T-helper 2 cell (primary cell): ENCODE results near the gene SLC11A2.

ENCODE experiments used
- DNase-seq, 5 experiments: peaks; one replicate each; pipeline versions ENCODE4 v3.0.0 to v3.0.0-alpha.2; 2012 to 2022
- total RNA-seq, 2 donors: gene quantifications; one replicate each; lab custom pipeline; 2026; lab: John Stamatoyannopoulos, UW

The SLC11A2 gene
- 37.7 to 49.2 reads per million in 2 donors for total RNA-seq

DNA sequence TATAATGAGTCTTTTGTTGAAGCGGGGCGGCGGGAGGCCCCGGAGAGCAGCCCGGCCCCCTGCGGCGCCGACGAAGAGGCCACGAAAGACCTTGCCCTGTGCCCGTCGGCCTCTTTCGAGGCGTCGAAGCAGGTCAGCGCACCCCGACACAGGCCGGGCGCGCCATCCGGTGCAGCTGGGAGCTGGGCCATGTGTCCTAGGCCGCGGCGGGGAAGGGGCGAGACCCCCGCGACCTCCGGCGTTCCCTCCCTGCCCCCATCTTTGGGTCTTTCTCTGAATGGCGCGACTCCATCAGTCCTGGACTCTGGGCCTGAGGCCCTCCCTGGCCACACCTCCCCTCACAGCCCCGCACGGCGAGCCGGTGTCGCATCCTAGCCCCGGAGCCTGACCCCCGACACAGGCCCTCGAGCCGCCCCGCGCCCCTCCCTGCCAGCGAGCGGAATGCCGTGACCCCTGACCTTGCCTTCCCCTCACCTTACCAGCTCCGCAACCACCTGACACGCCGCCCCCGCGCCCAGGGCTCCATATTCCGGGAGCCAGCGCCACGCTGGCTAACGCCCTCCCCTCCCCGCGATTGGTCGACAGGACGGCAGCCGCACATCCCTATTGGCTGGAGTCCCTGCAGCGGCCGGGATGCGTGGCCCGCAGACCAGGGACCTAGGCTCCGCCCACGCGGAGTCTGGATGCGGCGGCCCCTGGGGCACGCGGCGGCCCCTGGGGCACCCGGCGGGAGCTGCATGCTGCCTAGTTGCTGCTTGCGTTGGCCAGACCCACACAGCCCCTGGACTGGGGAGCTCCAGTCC, at the start of gene SLC11A2:
Gene SLC11A2 (minus strand): TSS at position 549 of the 803 bp plus-strand sequence. CDS start 15,656 bp downstream, outside the sequence.
- DNase-seq, result peak; percentile 86 to 96 (median 89)

DNA sequence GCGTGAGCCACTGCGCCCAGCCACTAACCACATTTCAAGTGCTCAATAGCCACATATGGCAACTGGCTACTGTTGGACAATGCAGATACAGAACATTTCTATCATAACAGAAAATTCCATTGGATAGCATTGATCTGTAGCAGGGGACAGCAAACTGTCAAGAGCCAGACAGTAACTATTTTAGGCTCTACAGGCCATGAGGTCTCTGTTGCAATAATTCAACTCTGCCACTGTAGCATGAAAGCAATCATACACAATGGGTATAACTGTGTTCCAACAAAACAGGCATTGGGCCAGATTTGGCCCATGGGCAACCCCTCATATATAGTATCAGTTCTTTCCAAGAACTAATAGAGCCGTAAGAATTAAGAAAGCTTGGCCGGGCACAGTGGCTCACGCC, 49.2 kb upstream of the SLC11A2 start:
- no peak for DNase-seq

DNA sequence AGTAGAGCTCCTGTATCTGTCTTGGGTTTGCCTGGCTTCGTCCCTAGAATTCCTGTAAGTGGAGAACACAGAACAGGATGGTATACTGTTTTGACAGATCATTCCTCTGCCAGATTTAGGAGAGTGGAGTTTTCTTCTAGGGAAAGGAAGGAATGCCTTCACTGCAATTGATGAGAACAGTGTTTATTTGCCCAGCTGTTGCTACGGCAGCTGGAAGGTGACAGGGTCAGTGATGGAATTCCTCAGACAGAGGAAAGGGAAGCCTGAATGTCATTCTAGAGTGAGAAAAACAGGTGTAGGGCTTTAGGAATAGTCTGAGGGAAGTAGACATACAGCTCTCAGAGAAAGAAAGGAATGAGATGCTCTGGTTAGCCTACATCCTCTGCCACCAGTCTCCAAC, 45.5 kb upstream of the SLC11A2 start:
- DNase-seq, result no peak

DNA sequence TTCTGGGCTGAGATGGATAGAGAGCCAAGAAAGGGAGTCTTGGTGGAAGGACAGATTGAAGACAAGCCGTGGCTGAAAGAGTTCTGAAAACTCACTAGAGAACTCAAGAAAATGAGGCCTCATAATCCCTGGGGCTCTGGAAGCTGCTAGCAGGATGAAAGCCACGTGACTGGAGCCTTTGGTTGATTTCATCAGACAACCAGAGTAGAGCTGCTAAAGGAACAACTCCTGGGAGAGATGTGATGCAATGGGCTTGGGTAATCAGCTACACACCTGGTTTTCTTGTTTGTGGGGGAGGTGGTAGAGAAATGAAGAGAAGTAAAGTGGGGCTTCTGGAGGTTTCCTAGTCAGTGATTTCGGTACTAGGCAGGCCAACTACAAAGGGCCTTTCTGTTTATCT, 43.8 kb upstream of the SLC11A2 start:
- DNase-seq, result no peak

DNA sequence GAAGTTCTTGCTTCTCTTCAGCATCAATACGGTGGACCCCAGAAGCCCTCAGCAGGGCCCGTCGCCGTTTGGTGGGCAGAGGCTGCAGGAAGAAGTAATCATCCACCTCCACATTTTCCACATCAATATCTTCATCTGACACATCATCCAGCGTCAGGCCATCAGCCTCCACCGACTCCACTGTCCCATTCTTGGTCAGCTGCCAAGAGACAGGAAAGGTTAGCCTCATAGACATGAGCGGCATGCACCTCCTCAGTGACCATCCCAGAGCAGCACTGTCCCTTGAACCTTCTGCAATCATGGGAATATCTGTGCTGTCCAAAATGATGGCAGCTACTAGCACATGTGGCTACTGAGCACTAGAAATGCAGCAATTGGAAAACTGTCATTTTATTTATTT, 41.6 kb upstream of the SLC11A2 start:
- no peak for DNase-seq

DNA sequence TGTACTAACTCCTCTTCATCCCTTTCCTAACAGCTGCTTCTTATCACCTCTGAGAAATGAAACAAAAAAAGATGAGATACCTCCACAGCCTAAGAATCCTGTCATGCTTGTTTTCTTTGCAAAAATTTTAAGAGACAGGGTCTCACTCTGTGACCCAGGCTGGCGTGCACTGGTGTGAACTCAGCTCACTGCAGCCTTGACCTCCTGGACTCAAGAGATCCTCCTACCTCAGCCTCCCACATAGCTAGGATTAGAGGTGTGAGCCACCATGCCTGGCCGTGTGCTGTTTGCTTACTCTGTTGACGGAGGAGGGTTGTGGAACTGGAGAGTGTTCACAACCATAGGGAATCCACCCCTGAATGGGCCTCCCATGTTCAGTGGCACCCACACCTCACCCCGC, 41.0 kb upstream of the SLC11A2 start:
- DNase-seq, result no peak

DNA sequence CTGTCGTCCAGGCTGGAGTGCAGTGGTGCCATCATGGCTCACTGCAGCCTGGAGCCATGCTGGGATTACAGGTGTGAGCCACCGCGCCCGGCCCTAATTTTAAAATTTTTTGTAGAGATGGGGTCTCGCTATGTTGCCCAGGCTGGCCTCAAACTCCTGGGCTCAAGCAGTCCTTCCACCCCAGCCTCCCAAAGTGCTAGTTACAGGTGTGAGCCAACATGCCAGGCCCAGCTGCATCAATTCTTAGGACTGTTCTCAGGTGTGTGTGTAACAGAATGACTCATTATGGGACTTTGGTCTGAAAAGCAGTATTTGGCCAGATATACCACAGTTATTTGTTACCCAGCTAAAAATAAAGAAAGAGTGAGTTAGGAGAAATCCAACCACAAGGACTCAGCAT, 39.3 kb upstream of the SLC11A2 start:
- no peak for DNase-seq

DNA sequence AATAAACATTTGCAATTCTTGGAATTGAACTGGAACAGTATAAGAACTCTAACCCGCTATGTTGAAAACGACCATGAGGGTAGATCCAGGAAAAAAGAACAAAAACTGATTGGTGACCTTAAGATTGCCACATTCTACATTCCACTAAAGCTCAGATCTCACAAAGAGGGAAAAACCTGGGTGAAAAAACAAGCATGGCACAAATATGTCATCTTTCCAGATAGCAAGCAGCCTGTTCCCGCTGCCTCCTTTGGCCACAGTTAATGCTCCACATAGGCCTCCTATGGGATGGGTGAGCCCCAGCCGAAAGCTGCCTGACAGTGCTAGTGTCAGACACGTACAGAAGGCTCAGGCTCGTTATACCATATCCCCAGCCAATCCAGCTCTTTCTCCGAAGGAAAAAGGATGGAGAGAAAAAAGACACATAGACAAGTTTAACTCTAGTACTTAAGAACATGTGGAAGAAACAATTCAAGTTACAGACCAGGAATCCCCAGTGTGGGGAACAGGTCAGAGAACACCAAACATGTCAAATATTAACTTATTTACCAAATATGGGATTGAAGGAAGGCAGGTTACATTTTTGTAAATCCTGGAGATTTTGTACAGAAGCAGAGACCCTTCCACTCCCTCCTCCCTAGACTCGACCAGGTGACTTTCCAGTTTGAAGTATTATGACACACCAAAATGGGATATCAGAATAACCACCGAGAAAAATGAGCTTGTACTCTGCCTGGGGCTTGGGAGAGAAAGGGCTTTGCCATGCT, 36.6 kb upstream of the SLC11A2 start:
- DNase-seq, result no peak

DNA sequence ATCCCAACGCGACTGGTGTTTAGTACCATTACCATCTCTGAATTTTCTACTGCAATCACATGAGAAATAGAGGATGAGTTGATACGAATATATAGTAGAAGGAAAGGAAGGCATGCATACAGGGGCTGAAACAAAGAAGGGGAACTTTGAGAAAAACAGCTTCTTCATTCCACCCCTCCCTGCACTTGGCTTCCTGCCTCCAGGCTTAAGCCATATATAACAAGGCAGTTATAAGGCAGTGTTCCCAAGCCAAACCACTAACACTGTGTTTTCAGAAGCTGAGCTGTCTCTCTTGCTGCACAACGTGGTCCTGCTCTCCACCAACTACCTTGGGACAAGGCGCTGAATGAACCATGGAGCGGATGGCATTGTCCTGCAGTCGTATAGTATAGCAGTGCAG, 32.9 kb upstream of the SLC11A2 start:
- DNase-seq, result no peak

DNA sequence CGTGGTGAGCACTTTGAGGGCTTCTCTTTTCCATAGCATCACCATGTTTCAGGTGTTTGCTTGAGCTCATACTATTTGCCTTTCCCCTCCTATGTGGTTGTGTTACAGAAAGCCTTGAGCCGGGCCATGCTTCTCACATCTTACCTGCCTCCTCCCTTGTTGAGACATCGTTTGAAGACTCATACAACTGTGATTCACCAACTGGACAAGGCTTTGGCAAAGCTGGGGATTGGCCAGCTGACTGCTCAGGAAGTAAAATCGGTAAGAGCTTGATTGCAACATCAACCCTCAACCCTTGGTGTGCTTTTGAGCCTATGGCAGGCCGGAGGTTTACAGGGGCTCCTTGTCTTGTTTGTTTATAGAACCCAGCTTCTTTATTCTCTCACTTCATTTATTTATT, 30.1 kb upstream of the SLC11A2 start:
- DNase-seq, result no peak

DNA sequence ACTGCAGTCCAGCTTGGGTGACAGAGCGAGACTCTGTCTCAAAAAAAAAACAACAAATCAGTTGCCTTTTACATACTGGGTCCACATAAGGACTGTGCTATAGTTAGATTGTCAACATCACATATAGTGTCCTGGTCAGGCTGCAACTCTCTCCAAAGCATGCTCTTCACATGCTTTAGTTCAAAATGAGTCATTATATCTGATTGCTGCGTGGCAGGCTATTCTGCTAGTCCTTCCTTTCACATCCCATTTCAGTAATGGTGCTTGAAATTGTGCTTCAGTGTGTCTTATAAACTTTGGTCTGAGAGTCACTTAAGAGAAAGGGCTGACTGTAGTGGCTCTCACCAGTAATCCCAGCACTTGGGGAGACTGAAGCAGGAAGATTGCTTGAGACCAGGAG, 28.9 kb upstream of the SLC11A2 start:
- DNase-seq, result no peak

DNA sequence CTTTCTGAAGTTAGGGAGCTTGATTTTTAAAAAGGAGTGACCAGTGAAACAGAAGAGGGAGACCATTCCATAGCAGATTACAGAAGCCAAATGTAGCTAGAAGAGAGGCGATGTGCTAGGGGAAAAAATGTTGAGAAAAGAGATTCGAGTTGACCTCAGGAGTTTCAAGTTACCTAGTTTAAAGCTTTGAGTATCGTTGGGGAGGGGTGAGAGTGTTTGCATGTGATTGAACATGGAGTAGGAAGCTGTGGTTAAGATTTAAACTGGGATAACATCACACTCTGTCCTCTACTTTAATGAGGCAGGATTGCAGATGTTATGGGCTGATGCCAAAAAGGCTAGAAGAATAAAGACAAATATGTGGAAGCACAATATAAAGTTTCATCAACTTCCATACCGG, 25.6 kb upstream of the SLC11A2 start:
- peak in 1 of 5 experiments; percentile 73 for DNase-seq

DNA sequence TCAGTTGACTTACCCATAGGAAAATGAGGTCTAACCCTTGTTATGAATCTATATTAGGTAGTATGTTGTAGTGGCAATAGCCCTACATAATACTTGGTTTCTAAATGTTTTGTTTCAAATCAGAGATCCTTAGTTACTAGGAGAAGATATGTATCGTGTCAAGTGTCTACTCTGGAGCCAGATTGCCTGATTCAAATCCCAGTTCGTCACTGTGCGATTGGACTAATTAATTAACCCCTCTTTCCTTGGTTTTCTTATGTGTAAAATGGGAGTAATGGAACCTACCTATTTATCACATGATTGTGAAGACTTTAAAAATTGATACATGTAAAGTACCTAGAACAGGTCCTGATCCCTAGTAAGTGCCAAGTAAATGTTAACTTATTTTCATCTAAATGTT, 23.3 kb upstream of the SLC11A2 start:
- DNase-seq, result no peak

DNA sequence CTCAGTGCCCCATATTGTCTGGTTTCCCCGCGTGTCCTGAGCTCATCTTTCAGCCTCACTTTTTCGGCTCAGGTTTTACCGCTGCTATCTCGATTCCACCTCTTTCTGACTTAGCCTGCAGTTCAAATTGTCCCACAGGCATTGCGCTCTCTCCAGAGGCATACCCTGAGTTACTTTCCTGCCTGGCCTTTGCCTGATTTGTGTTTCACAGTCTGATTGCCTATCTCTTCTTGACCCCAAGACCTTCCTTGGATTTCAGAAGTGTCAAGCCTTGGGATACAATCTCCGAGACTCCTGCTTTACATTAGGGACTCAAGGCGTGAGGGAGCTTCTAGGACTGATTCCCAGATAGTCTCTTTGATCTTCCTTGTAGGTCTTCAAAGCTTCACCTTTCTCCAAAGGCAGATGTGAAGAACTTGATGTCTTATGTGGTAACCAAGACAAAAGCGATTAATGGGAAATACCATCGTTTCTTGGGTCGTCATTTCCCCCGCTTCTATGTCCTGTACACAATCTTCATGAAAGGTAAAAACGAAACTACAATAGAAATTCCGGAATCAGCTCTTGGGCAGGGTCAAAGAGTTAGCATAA, 22.6 kb upstream of the SLC11A2 start:
- DNase-seq, result peak in 1 of 5 experiments; percentile 71

DNA sequence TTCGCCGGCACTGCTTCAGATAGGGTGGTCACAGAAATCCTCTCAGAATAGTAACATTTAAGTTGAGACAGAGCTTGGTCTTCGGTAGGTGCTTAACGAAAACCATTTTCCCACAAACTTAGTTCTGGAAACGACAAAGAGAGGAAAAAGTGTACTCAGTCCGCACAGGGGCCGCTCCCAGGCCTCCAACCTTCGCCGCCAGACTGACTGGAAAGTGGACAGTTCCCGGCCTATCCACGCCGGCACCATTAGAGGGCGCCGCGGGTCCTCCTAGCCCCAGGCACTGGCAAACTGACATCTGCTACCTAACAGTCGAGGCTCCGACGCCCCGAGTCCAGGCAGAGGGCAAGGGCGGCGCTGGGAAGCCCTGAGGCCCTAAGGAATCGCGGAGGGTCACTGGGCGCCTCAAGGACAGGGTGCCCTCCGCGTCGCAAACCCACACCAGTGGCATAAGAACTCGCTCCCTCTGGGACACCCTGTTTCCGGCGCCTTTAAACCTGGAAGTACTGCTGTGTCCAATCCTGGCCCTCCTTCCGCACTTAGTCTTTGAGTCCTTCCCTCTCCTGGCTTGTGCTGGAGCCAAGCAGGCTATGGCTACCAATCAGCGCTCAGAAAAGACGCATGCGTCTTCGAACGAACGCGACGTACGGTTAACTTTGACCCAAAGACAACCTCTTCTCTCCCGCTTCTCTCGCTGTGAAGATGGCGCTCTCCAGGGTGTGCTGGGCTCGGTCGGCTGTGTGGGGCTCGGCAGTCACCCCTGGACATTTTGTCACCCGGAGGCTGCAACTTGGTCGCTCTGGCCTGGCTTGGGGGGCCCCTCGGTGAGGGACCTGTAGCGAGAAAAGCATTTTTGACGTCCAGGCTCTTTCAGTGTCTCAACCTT, 21.7 kb upstream of the SLC11A2 start, which contains the start of gene LETMD1:
Gene LETMD1 (plus strand): TSS at position 673 of the 886 bp plus-strand sequence. CDS start 30 bp downstream, at position 703.
- peak; percentile 59 to 98 (median 88) for DNase-seq

DNA sequence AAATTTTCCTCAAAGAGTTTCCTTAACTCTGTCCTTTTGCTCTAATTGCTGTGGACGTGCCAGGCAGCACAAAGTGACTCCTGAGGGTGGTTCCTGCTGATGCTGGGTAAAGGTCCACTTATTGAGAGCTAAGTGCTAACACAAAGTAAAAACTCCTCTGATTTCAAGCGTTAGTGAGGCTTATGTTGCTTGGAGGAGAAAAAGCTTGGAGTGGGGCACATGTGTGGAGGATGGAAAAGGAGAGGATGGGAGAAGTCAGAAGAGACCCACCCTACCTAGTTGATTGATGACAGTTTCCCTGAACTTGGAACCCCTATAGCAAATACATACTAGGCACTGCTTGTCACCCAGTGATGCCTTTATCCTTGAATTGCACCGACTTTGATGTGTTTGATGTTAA, 10.1 kb upstream of the SLC11A2 start:
- no peak for DNase-seq

DNA sequence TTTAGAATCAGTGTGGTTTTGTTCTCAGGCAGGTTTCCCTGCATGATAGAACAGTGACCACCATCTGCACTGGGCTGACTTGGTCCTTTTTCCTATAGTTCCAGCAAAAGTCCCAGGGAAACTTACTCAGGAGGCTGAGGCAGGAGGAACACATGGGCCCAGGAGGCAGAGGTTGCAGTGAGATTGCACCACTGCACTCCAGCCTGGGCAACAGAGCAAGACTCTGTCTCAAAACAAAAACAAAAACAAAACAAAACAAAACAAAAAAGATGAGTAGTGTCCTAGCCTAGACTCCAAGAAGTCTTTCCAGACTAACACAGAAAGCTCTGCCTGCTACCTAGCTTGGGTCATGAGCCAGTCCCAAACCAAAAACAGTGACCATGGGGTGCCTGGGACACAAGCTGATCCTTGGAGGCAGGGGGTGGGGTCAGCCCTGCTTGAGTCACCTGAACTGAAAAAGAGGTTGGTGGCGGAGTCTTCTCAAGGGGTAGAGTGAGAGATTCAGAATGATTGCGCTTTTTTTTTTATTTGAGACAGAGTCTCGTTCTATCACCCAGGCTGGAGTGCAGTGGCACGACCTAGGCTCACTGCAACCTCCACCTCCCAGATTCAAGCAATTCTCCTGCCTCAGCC, 7.4 kb upstream of the SLC11A2 start:
- DNase-seq, result no peak

DNA sequence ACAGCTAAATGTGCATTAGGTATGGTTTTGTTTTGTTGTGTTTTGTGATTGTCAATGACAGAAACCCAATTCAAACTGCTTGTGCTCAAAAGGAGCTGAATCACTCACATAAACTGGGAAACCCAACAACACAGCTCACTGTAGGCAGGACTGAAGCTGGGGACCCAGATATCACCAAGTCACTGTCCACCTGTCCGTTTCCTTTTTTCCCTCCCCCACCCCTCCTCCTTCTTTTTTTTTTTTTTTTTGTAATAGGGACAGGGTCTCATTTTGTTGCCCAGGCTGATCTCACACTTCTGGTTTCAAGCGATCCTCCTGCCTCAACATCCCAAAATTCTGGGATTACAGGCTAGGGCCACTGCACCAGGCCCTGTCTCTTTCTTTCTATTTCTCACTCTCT, 6.9 kb upstream of the SLC11A2 start:
- DNase-seq, result no peak

DNA sequence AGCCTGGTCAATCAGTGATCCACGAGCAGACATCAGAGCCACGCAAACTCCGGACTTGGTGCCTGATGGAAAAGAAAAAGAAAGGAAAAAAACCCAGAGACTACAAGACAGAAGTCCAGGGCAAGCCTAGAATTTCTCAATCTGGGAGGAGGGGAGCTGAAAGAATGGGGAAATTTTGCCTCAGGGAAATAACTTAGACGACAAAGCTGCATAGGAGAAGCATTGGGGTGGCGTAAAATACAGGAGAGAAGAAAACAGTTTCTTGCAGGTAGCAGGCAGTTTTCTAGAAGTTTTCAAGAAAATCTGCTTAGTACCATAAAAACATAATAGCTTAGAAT, 2.6 kb upstream of the SLC11A2 start:
- DNase-seq, result no peak

DNA sequence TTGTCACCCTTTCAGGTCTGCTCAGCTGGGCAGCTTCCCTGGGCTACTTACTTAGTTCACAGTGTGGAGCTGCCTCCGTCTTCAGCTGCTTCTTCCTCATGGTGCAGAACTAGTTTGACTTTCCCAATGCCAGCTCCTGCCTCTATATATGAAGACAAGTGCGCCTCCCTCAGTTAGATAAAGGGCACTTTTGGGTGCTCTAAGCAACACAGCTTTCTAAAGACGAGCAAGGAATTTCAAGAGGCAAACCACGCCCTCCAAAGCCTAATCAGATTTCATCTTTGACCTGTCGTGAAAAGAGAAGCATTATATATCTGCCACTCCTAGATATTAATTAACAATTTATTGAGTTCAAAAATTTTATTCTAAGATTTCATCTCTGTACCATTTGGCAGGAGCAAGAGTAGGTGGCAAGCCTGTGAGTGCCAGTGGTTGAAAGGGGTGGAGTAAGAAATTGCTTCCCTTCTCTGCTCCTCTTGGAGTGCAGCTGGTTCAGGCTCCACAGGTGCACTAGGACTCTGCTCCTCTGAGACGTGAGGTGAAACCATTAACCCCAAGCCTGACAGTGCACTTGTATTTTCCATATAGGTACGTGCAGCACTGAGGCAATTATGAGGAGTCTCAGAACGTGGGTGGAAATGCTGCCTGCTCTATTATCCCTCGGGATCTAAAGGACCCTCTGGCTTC, 2.1 kb upstream of the SLC11A2 start:
- DNase-seq, result peak in 1 of 5 experiments; percentile 67

DNA sequence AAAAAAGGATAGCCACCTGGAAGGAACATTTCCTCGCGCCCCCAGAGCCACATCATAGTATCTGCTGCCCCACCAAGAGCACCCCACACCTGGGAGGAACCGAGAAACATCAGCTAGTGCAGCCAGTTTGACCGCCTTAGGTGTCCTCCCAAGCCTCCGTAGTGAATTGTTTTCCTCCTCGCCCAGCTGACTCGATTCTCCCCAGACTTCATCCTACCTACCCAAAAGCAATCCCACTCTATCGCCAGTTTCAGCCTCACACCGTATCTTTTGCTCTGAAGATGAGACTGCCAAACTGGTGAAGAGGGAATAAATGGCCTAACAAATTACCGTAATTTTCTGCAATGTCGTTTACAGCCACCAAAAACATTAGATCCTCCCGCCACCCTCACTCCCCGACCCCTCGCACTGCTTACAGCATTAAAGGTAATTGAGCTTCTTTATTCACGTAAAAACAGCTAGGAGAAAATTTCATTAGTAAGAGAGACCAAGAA, 1.2 kb upstream of the SLC11A2 start:
- no peak for DNase-seq
